Measurements from ENCODE around the gene FAM199X. TPM values are rescaled to one million over a fixed set of nuclear protein-coding genes. Genes with fewer than 3 reads are reported as not detected.

FAM199X gene
- total and polyA plus RNA-seq, 7 donors, result 13.8 to 21.0 (median 17.1) TPM

DNA sequence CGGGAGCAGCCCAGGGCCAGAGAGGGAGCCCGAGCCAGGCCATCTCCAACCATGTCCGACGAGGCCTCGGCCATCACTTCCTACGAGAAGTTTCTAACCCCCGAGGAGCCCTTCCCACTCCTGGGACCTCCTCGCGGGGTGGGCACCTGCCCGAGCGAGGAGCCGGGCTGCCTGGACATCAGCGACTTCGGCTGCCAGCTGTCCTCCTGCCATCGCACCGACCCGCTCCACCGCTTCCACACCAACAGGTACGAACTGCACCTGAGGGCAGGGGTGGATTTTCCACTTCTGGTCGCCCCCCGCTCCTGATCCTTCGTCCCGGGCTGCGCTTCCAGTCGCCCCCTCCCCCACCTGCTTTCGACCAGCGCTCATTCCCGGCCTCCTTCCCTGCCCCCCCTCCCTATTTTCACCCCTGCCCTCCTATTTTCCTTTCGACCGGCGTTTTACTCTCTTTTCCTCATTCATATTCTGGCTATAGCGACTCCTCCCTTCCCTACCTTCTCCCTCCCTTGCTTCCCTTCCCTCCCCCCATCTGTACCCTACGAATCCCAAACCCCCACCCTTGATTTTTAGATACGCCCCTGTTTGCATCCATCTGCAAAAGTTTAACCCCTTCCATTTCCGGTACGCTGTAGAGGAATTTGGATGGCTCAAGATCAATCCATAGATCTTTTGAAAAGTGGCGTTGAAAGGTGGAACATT is 633 bp downstream of the FAM199X start:
- peak; percentile 64 for DNase-seq
- peaks cover 0 to 20% (median 5%) of the 10 kb centered on the region in 4 donors for H3K4me1 ChIP-seq
- H3K4me3 ChIP-seq, result peak overlapping the region; percentile 75 to 85 (median 76)
- H3K27ac ChIP-seq, result peak overlapping the region; percentile 83 to 88 (median 87)
- intact Hi-C loops (cut with DNase I), result no loop called here
- WGBS, 2 donors, result 0 to 1% methylated on average over 37 of the region's 37 CpGs
- H3K27me3 ChIP-seq, result no peaks in the 10 kb centered on the region
- no peaks in the 10 kb centered on the region for H3K36me3 ChIP-seq
- TF ChIP-seq, protein P1, sequence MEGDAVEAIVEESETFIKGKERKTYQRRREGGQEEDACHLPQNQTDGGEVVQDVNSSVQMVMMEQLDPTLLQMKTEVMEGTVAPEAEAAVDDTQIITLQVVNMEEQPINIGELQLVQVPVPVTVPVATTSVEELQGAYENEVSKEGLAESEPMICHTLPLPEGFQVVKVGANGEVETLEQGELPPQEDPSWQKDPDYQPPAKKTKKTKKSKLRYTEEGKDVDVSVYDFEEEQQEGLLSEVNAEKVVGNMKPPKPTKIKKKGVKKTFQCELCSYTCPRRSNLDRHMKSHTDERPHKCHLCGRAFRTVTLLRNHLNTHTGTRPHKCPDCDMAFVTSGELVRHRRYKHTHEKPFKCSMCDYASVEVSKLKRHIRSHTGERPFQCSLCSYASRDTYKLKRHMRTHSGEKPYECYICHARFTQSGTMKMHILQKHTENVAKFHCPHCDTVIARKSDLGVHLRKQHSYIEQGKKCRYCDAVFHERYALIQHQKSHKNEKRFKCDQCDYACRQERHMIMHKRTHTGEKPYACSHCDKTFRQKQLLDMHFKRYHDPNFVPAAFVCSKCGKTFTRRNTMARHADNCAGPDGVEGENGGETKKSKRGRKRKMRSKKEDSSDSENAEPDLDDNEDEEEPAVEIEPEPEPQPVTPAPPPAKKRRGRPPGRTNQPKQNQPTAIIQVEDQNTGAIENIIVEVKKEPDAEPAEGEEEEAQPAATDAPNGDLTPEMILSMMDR (IDR thresholded peaks at IDR 0.05), result no peak
- TF ChIP-seq POLR2AphosphoS5 (IDR thresholded peaks at IDR 0.05), result no peak
- no peak for TF ChIP-seq EP300 (IDR thresholded peaks at IDR 0.05)
- TF ChIP-seq POLR2A (IDR thresholded peaks at IDR 0.05), result no peak
- H3K9me3 ChIP-seq, result no peaks in the 10 kb centered on the region

DNA sequence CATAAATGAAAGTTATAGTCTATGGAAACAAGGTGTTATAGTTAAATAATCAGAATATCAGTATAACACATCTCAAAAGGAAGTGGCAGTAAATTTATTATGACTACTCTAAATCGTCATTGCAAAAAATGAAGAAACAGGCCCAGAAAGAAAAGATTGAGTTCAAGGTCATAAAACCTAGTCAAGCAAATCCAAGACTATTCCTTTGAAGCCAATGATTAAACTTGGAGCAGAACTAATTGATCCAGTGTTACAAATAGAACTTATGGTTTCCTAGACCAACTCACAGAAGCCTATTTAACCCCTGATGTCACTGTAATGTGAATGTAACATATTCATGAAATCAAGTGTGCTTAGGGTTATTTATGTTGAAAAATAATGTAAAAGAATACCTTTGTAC is 1.9 kb downstream of the FAM199X start:
- DNase-seq, result no peak
- H3K4me3 ChIP-seq, result no peak overlapping the region
- TF ChIP-seq POLR2A (IDR thresholded peaks at IDR 0.05), result no peak
- TF ChIP-seq, protein P1 (IDR thresholded peaks at IDR 0.05), result no peak
- TF ChIP-seq EP300 (IDR thresholded peaks at IDR 0.05), result no peak
- TF ChIP-seq POLR2AphosphoS5 (IDR thresholded peaks at IDR 0.05), result no peak
- no peaks in the 10 kb centered on the region for H3K9me3 ChIP-seq
- H3K4me1 ChIP-seq, result peaks cover 0 to 20% (median 5%) of the 10 kb centered on the region in 4 donors
- WGBS, 2 donors, result 9 to 23% methylated on average over 1 of the region's 1 CpG
- no peaks in the 10 kb centered on the region for H3K36me3 ChIP-seq
- no peaks in the 10 kb centered on the region for H3K27me3 ChIP-seq
- H3K27ac ChIP-seq, result no peak overlapping the region
- intact Hi-C loops (cut with DNase I), result no loop called here

DNA sequence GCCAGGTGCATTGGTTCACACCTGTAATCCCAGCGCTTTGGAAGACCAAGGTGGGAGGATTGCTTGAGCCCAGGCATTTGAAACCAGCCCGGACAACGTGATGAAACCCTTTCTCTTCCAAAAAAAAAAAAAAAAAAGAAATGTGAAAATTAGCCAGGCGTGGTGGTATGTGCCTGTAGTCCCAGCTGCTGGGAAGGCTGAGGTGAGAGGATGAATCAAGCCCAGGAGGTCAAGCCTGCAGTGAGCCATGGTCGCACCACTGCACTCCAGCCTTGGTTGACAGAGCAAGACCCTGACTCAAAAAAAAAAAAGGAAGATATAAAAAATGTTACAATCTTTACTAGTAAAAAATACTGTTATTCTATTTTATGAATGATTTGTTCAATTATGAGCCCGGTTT is 5.9 kb downstream of the FAM199X start:
- peaks cover 0 to 20% (median 5%) of the 10 kb centered on the region in 4 donors for H3K4me1 ChIP-seq

DNA sequence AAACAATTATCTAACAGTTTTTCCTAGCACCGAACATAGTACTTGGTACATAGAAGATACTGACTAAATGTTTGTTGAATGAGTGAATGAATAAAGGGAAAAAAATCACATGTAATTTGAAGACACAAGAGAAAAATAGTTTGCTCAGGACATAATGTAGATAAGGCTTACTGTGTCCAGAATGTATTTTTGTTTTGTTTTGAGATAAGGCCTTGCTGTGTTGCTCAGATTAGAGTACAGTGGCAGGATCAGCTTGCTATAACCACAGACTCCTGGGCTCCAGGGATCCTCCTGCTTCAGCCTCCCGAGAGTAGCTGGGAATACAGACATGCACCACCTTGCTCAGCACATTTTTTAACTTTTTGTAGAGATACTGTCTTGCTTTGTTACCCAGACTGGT is 6.5 kb downstream of the FAM199X start:
- TF ChIP-seq EP300 (IDR thresholded peaks at IDR 0.05) (no peak), POLR2AphosphoS5 (IDR thresholded peaks at IDR 0.05) (no peak), POLR2A (IDR thresholded peaks at IDR 0.05) (no peak)
- TF ChIP-seq, protein P1 (IDR thresholded peaks at IDR 0.05), result no peak
- Histone ChIP-seq H3K4me3 (no peak overlapping the region), H3K27ac (no peak overlapping the region), H3K27me3 (no peaks in the 10 kb centered on the region), H3K9me3 (no peaks in the 10 kb centered on the region), H3K4me1 (peaks cover 0 to 16% (median 3%) of the 10 kb centered on the region in 4 donors), H3K36me3 (no peaks in the 10 kb centered on the region)
- intact Hi-C loops (cut with DNase I), result no loop called here
- WGBS, 2 donors, result 97% methylated on average over 2 of the region's 2 CpGs
- DNase-seq, result no peak

More for the DNA sequence above, 5.9 kb downstream of the FAM199X start:
- 86 to 88% methylated on average over 6 of the region's 6 CpGs for WGBS, 2 donors
- Histone ChIP-seq H3K36me3 (no peaks in the 10 kb centered on the region), H3K27ac (no peak overlapping the region), H3K9me3 (no peaks in the 10 kb centered on the region), H3K27me3 (no peaks in the 10 kb centered on the region), H3K4me3 (no peak overlapping the region)
- TF ChIP-seq EP300 (IDR thresholded peaks at IDR 0.05), result no peak
- TF ChIP-seq, protein P1 (IDR thresholded peaks at IDR 0.05), result no peak
- no peak for TF ChIP-seq POLR2AphosphoS5 (IDR thresholded peaks at IDR 0.05)
- no peak for TF ChIP-seq POLR2A (IDR thresholded peaks at IDR 0.05)
- intact Hi-C loops (cut with DNase I), result no loop called here
- DNase-seq, result no peak
